OCI-LY1 (cell line): ENCODE measurements around the gene RAET1E.

Source experiments
- H2AFZ ChIP-seq: fragments of 200-600 bp; sonication (generic), shearing (Covaris generic); 2 replicates; pipeline ENCODE4 v1.6.0; 2014; ENCODE audit warnings: antibody characterized with exemption, mild to moderate bottlenecking, low read length
- H3F3A ChIP-seq: fragments of 200-600 bp; sonication (generic), shearing (Covaris generic); 2 replicates; pipeline ENCODE4 v1.6.0; 2014; ENCODE audit warnings: mild to moderate bottlenecking, antibody characterized with exemption, low read length, moderate library complexity; ENCODE audit not compliant: insufficient read depth
- H3K27ac ChIP-seq: fragments of 200-600 bp; sonication (generic); 2 replicates; pipeline ENCODE4 v1.5.1; 2014; ENCODE audit warnings: low read length, mixed run types, mild to moderate bottlenecking, low read depth; ENCODE audit not compliant: poor library complexity, severe bottlenecking
- H3K27me3 ChIP-seq: fragments of 200-600 bp; sonication (generic); 2 replicates; pipeline ENCODE4 v1.6.0; 2014; ENCODE audit warnings: antibody characterized with exemption, mild to moderate bottlenecking, low read length, moderate library complexity; ENCODE audit not compliant: insufficient read depth
- H3K36me3 ChIP-seq: fragments of 200-600 bp; sonication (generic); 2 replicates; pipeline ENCODE4 v1.6.1; 2014; ENCODE audit warnings: mild to moderate bottlenecking, antibody characterized with exemption, low read length, moderate library complexity, mixed read lengths; ENCODE audit not compliant: insufficient read depth
- H3K4me1 ChIP-seq: fragments of 200-600 bp; sonication (generic); 2 replicates; pipeline ENCODE4 v1.5.1; 2014; ENCODE audit warnings: mild to moderate bottlenecking, low read length, moderate library complexity; ENCODE audit not compliant: insufficient read depth, severe bottlenecking
- H3K4me2 ChIP-seq: fragments of 200-600 bp; sonication (generic), shearing (Covaris generic); 2 replicates; pipeline ENCODE4 v1.6.1; 2014; ENCODE audit warnings: low read length
- H3K4me3 ChIP-seq: fragments of 200-600 bp; sonication (generic); 2 replicates; pipeline ENCODE4 v1.5.1; 2014; ENCODE audit warnings: low read length, low read depth, mild to moderate bottlenecking, mixed read lengths; ENCODE audit not compliant: poor library complexity, severe bottlenecking
- H3K79me2 ChIP-seq: fragments of 200-600 bp; shearing (Covaris generic); 2 replicates; pipeline ENCODE4 v1.6.1; 2016; ENCODE audit warnings: mixed run types, low read length, mixed read lengths; ENCODE audit not compliant: insufficient read depth
- H3K9ac ChIP-seq: fragments of 200-600 bp; sonication (generic), shearing (Covaris generic); 2 replicates; pipeline ENCODE4 v1.6.1; 2014; ENCODE audit warnings: mild to moderate bottlenecking, low read length, mixed read lengths
- H3K9me2 ChIP-seq: fragments of 200-600 bp; sonication (generic), shearing (Covaris generic); 2 replicates; pipeline ENCODE4 v1.6.1; 2014; ENCODE audit warnings: low read depth, mild to moderate bottlenecking, low read length, mixed read lengths
- H3K9me3 ChIP-seq: fragments of 200-600 bp; shearing (Covaris generic); 2 replicates; pipeline ENCODE4 v1.6.1; 2014; ENCODE audit warnings: low read length, mixed read lengths
- H4K20me1 ChIP-seq: fragments of 200-600 bp; sonication (generic), shearing (Covaris generic); 2 replicates; pipeline ENCODE4 v1.6.0; 2016; ENCODE audit warnings: mild to moderate bottlenecking, low read length; ENCODE audit not compliant: insufficient read depth
- CTCF ChIP-seq: fragments of 200-600 bp; sonication (generic), shearing (Covaris generic); IDR thresholded peaks from 2 replicates; pipeline ENCODE4 v1.5.1; 2017; ENCODE audit warnings: mild to moderate bottlenecking, antibody characterized with exemption, low read length, moderate library complexity, mixed read lengths
- EZH2 ChIP-seq: fragments of 200-600 bp; sonication (generic), shearing (Covaris generic); IDR thresholded peaks from 2 replicates; pipeline ENCODE4 v1.8.0; 2017; ENCODE audit warnings: borderline replicate concordance, mixed run types, mild to moderate bottlenecking, antibody characterized with exemption, low read length, moderate library complexity, mixed read lengths

RAET1E gene

DNA sequence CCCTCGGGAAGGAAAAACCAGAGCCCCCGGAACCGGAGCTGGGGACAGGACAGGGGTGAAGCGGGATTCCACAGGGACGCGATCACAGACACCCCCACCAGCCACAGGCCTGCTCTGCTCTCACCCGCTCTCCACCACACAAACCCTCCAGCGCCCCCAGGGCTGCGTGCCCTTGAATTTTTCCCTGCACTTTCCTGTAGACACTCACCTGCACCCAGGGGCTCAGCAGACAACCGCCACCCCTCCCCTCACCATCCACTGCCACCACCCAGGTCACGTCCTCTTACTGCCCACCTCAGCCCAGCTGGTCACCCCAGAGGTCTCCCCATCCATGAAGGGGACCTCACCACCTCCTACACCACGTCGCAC lies 44.5 kb upstream of the RAET1E start:
- H3K4me1 ChIP-seq = peaks cover 19% of the 10 kb centered on the region
- H4K20me1 ChIP-seq = no peaks in the 10 kb centered on the region
- no peaks in the 10 kb centered on the region for H3K9me2 ChIP-seq
- H3K9me3 ChIP-seq = no peaks in the 10 kb centered on the region
- H3K27me3 ChIP-seq = peaks cover 11% of the 10 kb centered on the region
- H3F3A ChIP-seq = no peaks in the 10 kb centered on the region
- no peak overlapping the region for H2AFZ ChIP-seq
- TF ChIP-seq CTCF = no peak
- no peak for TF ChIP-seq EZH2
- H3K36me3 ChIP-seq = no peaks in the 10 kb centered on the region
- peak overlapping the region; percentile 65 for H3K4me2 ChIP-seq
- no peak overlapping the region for H3K27ac ChIP-seq
- peak overlapping the region; percentile 63 for H3K4me3 ChIP-seq
- H3K79me2 ChIP-seq = no peaks in the 10 kb centered on the region
- H3K9ac ChIP-seq = peak overlapping the region; percentile 46; the same call in 1 of the 2 replicates

GRCh38 chr6:149941583-149942460 lies 43.9 kb upstream of the RAET1E start, which contains the start of gene ULBP2:
TSS of gene ULBP2 (plus strand) at chr6:149942014. CDS start at chr6:149942073, 59 bp downstream.
- Histone ChIP-seq H3K36me3 (no peaks in the 10 kb centered on the region), H3K9me3 (no peaks in the 10 kb centered on the region), H3K27ac (no peak within 1 kb of the TSS), H3K4me2 (peak within 1 kb of the TSS; percentile 65), H4K20me1 (no peaks in the 10 kb centered on the region), H3K9ac (peak within 1 kb of the TSS; percentile 46), H3K4me1 (peaks cover 19% of the 10 kb centered on the region), H3K9me2 (no peaks in the 10 kb centered on the region), H3K79me2 (no peaks in the 10 kb centered on the region), H3F3A (no peaks in the 10 kb centered on the region), H3K4me3 (peak within 1 kb of the TSS; percentile 63), H3K27me3 (peaks cover 11% of the 10 kb centered on the region), H2AFZ (no peak within 1 kb of the TSS)
- TF ChIP-seq EZH2 (no peak), CTCF (no peak)

GRCh38 chr6:149940672-149940982 lies 42.7 kb upstream of the RAET1E start:
- Histone ChIP-seq H3K27me3 (peaks cover 11% of the 10 kb centered on the region), H3K9ac (no peak overlapping the region), H2AFZ (no peak overlapping the region), H3K27ac (no peak overlapping the region), H3K9me3 (no peaks in the 10 kb centered on the region), H3K4me2 (no peak overlapping the region), H3K4me3 (no peak overlapping the region), H3F3A (no peaks in the 10 kb centered on the region), H4K20me1 (no peaks in the 10 kb centered on the region), H3K9me2 (no peaks in the 10 kb centered on the region), H3K4me1 (peaks cover 19% of the 10 kb centered on the region), H3K79me2 (no peaks in the 10 kb centered on the region), H3K36me3 (no peaks in the 10 kb centered on the region)
- TF ChIP-seq EZH2 (no peak), CTCF (no peak)
